Endothelial cell of umbilical vein (primary cell): ENCODE measurements around the gene KATNB1. TPM values are rescaled to one million over a fixed set of nuclear protein-coding genes. Genes with fewer than 3 reads are reported as not detected.

Experiments
- BruUV-seq: library from RNA; stranded (reverse); fragments of 400-500 nt; replicated peaks from 2 replicates; lab custom pipeline; 2021; lab: Mats Ljungman, UMichigan
- CTCF ChIA-PET: fragments of 300-600, 350-600 bp; sonication (Branson Sonifier 250); formaldehyde crosslinking; loops from one replicate; lab custom pipeline; 2021; ENCODE audit warnings: antibody characterized with exemption, inconsistent platforms; lab: Charles Lee
- POLR2A ChIA-PET: fragments of 300-600, 350-600 bp; sonication (Branson Sonifier 250); formaldehyde crosslinking; loops from one replicate; lab custom pipeline; 2021; ENCODE audit warnings: antibody characterized with exemption, inconsistent platforms; lab: Charles Lee
- DNase-seq: peaks from one replicate; pipeline ENCODE4 v3.0.0-alpha.2; 2011; ENCODE audit warnings: low read depth, low spot score
- FAIRE-seq: peaks from 2 replicates; lab custom pipeline; 2011; peaks lifted over from hg19 to GRCh38; lab: Jason Lieb, UNC
- H2AFZ ChIP-seq: 2 replicates; pipeline ENCODE4 v1.6.0; 2012; ENCODE audit warnings: low read depth, low read length, control low read depth, inconsistent platforms
- H3K27ac ChIP-seq: 2 replicates; pipeline ENCODE4 v1.5.1; 2011; ENCODE audit warnings: low read depth, mild to moderate bottlenecking, control low read depth, low read length, moderate library complexity; ENCODE audit not compliant: insufficient read depth
- H3K27me3 ChIP-seq, 2 experiments: 2 replicates each; pipeline versions ENCODE4 v1.6.0 to v1.6.1; 2011; ENCODE audit warnings: low read length in 2 of 2, mixed read lengths in 1 of 2; ENCODE audit not compliant: control insufficient read depth in 2 of 2, insufficient read depth in 2 of 2
- H3K36me3 ChIP-seq, 2 experiments: 2 replicates in 1 of 2; 3 replicates in 1 of 2; pipeline ENCODE4 v1.5.1; 2011; ENCODE audit warnings: low read length in 2 of 2, mild to moderate bottlenecking in 1 of 2, moderate library complexity in 1 of 2; ENCODE audit not compliant: control insufficient read depth in 2 of 2, insufficient read depth in 2 of 2; ENCODE audit errors: extremely low read depth in 1 of 2
- H3K4me1 ChIP-seq: 3 replicates; pipeline ENCODE4 v1.5.1; 2011; ENCODE audit warnings: mild to moderate bottlenecking, low read length; ENCODE audit not compliant: control insufficient read depth, insufficient read depth; ENCODE audit errors: extremely low read depth
- H3K4me2 ChIP-seq: 2 replicates; pipeline ENCODE4 v1.6.1; 2011; ENCODE audit warnings: low read length, control low read depth, mixed read lengths; ENCODE audit not compliant: insufficient read depth
- H3K4me3 ChIP-seq, 3 experiments: fragments of 200-600 bp in 1 of 3; sonication (generic), shearing (Covaris generic) in 1 of 3; replicated peaks in 1 of 3; 2 replicates each; pipeline ENCODE4 v1.5.1; 2011 to 2016; ENCODE audit warnings: control low read depth in 3 of 3, low read length in 3 of 3, mild to moderate bottlenecking in 2 of 3, inconsistent platforms in 1 of 3, low read depth in 1 of 3, moderate library complexity in 1 of 3; ENCODE audit not compliant: insufficient read depth in 1 of 3
- H3K79me2 ChIP-seq: 2 replicates; pipeline ENCODE4 v1.6.0; 2012; ENCODE audit warnings: low read length, inconsistent platforms; ENCODE audit not compliant: control insufficient read depth, insufficient read depth
- H3K9ac ChIP-seq: replicated peaks from 2 replicates; pipeline ENCODE3; 2011; ENCODE audit warnings: low read length, control low read depth; ENCODE audit not compliant: insufficient read depth; ENCODE audit errors: extremely low read depth
- H3K9me1 ChIP-seq: replicated peaks from 3 replicates; pipeline ENCODE4 v1.6.0; 2011; ENCODE audit warnings: mild to moderate bottlenecking, low read length; ENCODE audit not compliant: control insufficient read depth, insufficient read depth; ENCODE audit errors: extremely low read depth
- H3K9me3 ChIP-seq: replicated peaks from 2 replicates; pipeline ENCODE4 v1.5.1; 2012; ENCODE audit warnings: low read length, inconsistent platforms; ENCODE audit not compliant: control insufficient read depth, insufficient read depth
- H4K20me1 ChIP-seq: replicated peaks from 2 replicates; pipeline ENCODE3; 2011; ENCODE audit warnings: mild to moderate bottlenecking, low read length; ENCODE audit not compliant: control insufficient read depth, insufficient read depth; ENCODE audit errors: extremely low read depth
- CTCF ChIP-seq, 2 donors: IDR thresholded peaks; 1 replicate in 1 of 2; 2 replicates in 1 of 2; pipeline ENCODE4 v1.5.1; 2011; ENCODE audit warnings: low read length in 2 of 2, mild to moderate bottlenecking in 2 of 2, moderate library complexity in 2 of 2, control low read depth in 1 of 2, inconsistent platforms in 1 of 2, low read depth in 1 of 2; ENCODE audit not compliant: insufficient read depth in 1 of 2; ENCODE audit errors: extremely low read depth in 1 of 2
- FOS ChIP-seq: IDR thresholded peaks from 2 replicates; pipeline ENCODE4 v1.6.1; 2011; ENCODE audit warnings: mild to moderate bottlenecking, low read length, moderate library complexity, borderline replicate concordance; ENCODE audit not compliant: insufficient read depth
- JUN ChIP-seq: IDR thresholded peaks from 2 replicates; pipeline ENCODE4 v1.6.1; 2011; ENCODE audit warnings: borderline replicate concordance, low read depth; ENCODE audit not compliant: insufficient read length, insufficient read depth
- MAX ChIP-seq: IDR thresholded peaks from 2 replicates; pipeline ENCODE4 v1.6.1; 2011; ENCODE audit not compliant: insufficient read depth, insufficient read length
- MYC ChIP-seq: IDR thresholded peaks from one replicate; pipeline ENCODE4 v1.6.1; 2011; ENCODE audit warnings: mild to moderate bottlenecking, low read depth, low read length
- POLR2A ChIP-seq: IDR thresholded peaks from 2 replicates; pipeline ENCODE4 v1.6.1; 2012; ENCODE audit warnings: low read depth, mild to moderate bottlenecking, control low read depth, low read length
- POLR2AphosphoS5 ChIP-seq: IDR thresholded peaks from 2 replicates; pipeline ENCODE4 v1.6.1; 2012; ENCODE audit warnings: low read depth, mild to moderate bottlenecking, control low read depth, low read length, moderate library complexity; ENCODE audit not compliant: insufficient read depth
- dilution Hi-C: fragments of 300-500 bp; cut with MboI; formaldehyde crosslinking; loops from one replicate; pipeline ENCODE4 v1.15.0; 2019; ENCODE audit warnings: low sequenced_read_pairs; ENCODE audit not compliant: extremely low pct_ligation_motif_present
- intact Hi-C: fragments of 100-400 bp; cut with micrococcal nuclease; formaldehyde crosslinking; loops from one replicate; pipeline ENCODE4 v1.10.0; 2022
- polyA plus RNA-seq, 4 experiments: library from polyadenylated mRNA; depleted of rRNA in 3 of 4; stranded (reverse) in 3 of 4; unstranded in 1 of 4; fragments of >200 nt; gene quantifications; 2 replicates each; pipeline versions ENCODE4 v1.2.1 to v1.2.3, GENCODE V29; 2011 to 2012; ENCODE audit warnings: missing spikeins in 1 of 4
- total RNA-seq: library from RNA; stranded (reverse); gene quantifications from 2 replicates; pipeline ENCODE4 v1.2.3, GENCODE V29; 2021

KATNB1 gene
- total and polyA plus RNA-seq, 2 donors (not counting 3 experiments of a cell fraction or from before 2014, with no cell fraction given): 25.9 to 35.9 TPM

- peak; percentile 76 for FAIRE-seq
- TF ChIP-seq JUN: no peak
- TF ChIP-seq MYC: no peak
- TF ChIP-seq POLR2AphosphoS5: peak; percentile 90
- peak; percentile 63 for TF ChIP-seq FOS
- no peak for TF ChIP-seq CTCF (IDR thresholded peaks at IDR 0.05; ENCODE audit: extremely low read depth in 1 of 2, insufficient read depth in 1 of 2, low read depth in 1 of 2, low read length in 2 of 2)
- peak; percentile 6 for TF ChIP-seq MAX
- TF ChIP-seq POLR2A: peak; percentile 63
- peak; percentile 78 for DNase-seq
- no peaks in the 10 kb centered on the region for H3K36me3 ChIP-seq
- H3K4me2 ChIP-seq: peak within 1 kb of the TSS; percentile 84
- peak within 1 kb of the TSS; percentile 52 to 70 (median 68) for H3K4me3 ChIP-seq
- H3K9ac ChIP-seq: peak within 1 kb of the TSS; percentile 87
- peaks cover 25% of the 10 kb centered on the region for H3K4me1 ChIP-seq
- peak within 1 kb of the TSS; percentile 42 for H2AFZ ChIP-seq
- BruUV-seq: no TSS peak
- dilution Hi-C loops: no loop called here
- no peaks in the 10 kb centered on the region for H3K27me3 ChIP-seq
- peak within 1 kb of the TSS; percentile 84 for H3K27ac ChIP-seq
- no peaks in the 10 kb centered on the region for H4K20me1 ChIP-seq
- H3K9me1 ChIP-seq: no peaks in the 10 kb centered on the region
- intact Hi-C loops: loop anchor here (1.0 to 5.0 kb wide), 2 partner anchors 45 to 90 kb away; no protein-coding TSS in a partner anchor
- ChIA-PET CTCF (interaction anchor here (0.6 to 4.3 kb wide), 7 partner anchors 12 to 226 kb away, joined by 3 to 29 read pairs (median 3); no protein-coding TSS in a partner anchor), POLR2A (no interaction called here)
- peaks cover 14% of the 10 kb centered on the region for H3K79me2 ChIP-seq
- no peaks in the 10 kb centered on the region for H3K9me3 ChIP-seq
These were observed 67.0 kb downstream of the KATNB1 start, which contains the start of gene KIFC3 for GRCh38 chr16:57802341-57803133. Gene KIFC3, minus strand, starts transcription at chr16:57802491. Its CDS starts 4,248 bp downstream, at chr16:57798243.
